Heart left ventricle (tissue), 13 donors: ENCODE measurements around the gene XRCC6.

Experiments
- POLR2A ChIP-seq, 2 donors: fragments of 450-650 bp; IDR thresholded peaks; one replicate each; pipeline ENCODE4 v1.6.1; 2017; ENCODE audit warnings: antibody characterized with exemption in 2 of 2, mild to moderate bottlenecking in 2 of 2, moderate library complexity in 2 of 2
- TF ChIP-seq, protein P1 (sequence below), 12 donors: fragments of 200-600 bp; sonication (generic) in 4 of 12; IDR thresholded peaks; one replicate each; pipeline versions ENCODE4 v1.5.0 to v1.8.0; 2018 to 2022; ENCODE audit warnings: antibody characterized with exemption in 12 of 12, mild to moderate bottlenecking in 5 of 12
- donor health status: ischemic (EF 13 %, LVEDD 7.1; RV severe dilation, severe dysfunction).
- donor health status: DM: no; HTN: yes; CAD: no.
- donor health status: DM: no; HTN: no; CAD: no.
- donor health status: ischemic (EF 25% LVEDD 6.9; RV normal size, moderate dysfunction).
- donor health status: ischemic (EF 25% LVEDD 5.7; RV mildly dilated, moderate dysfunction).
- donor health status: ischemic (EF 35%, LVEDD 5.7; RV mildly dilated, moderate dysfunction).
- donor health status: nonischemic (EF 11% LVEDD 7.7; RV severe dilation, severe dysfunction).
- donor health status: DM: yes; HTN: yes; CAD: no.
- donor health status: PGD.
- donor health status: ischemic (EF 29% LVEDD 5.4; RV normal size, mild dysfunction).
- donor health status: nonischemic (EF 23%, LVEDD 6.1; RV moderate dilation, normal function).

DNA sequence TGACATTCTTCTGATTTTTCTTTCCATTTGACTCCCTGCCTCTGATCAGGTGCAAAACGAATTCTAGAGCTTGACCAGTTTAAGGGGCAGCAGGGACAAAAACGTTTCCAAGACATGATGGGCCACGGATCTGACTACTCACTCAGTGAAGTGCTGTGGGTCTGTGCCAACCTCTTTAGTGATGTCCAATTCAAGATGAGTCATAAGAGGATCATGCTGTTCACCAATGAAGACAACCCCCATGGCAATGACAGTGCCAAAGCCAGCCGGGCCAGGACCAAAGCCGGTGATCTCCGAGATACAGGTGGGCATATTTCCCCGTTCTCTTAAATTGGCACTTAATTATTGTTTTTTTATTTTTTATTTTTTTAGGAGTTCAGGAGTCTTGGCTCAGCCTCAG lies 15.4 kb downstream of the XRCC6 start:
- TF ChIP-seq, protein P1, sequence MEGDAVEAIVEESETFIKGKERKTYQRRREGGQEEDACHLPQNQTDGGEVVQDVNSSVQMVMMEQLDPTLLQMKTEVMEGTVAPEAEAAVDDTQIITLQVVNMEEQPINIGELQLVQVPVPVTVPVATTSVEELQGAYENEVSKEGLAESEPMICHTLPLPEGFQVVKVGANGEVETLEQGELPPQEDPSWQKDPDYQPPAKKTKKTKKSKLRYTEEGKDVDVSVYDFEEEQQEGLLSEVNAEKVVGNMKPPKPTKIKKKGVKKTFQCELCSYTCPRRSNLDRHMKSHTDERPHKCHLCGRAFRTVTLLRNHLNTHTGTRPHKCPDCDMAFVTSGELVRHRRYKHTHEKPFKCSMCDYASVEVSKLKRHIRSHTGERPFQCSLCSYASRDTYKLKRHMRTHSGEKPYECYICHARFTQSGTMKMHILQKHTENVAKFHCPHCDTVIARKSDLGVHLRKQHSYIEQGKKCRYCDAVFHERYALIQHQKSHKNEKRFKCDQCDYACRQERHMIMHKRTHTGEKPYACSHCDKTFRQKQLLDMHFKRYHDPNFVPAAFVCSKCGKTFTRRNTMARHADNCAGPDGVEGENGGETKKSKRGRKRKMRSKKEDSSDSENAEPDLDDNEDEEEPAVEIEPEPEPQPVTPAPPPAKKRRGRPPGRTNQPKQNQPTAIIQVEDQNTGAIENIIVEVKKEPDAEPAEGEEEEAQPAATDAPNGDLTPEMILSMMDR (IDR thresholded peaks at IDR 0.05): no peak
- TF ChIP-seq POLR2A (IDR thresholded peaks at IDR 0.05): no peak
